ENCODE data around the gene LBHD2.

Gene LBHD2

DNA sequence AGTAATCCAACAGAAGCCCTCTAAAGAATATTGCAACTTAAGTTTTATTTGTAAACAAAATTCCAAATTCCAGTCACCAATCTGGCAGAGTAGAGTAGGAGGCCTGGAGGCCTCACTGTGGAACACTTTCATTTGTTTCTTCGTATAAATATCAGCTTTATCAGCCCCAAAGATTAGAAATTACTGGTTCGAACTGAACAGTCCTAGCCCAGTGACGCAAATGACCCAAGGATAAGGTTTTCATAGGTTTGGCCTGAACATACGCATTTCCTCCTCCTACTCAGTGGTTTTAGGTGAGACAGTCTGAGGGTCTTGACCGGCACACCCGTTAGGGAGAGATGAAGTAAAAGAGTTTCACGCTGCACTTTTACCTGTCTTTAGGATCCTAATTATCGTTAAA is 28.3 kb upstream of the LBHD2 start:
- H4K20me1 ChIP-seq (ENCODE audit: control insufficient read depth, insufficient read depth, low read depth, low read length): no peaks in the 10 kb centered on the region
- H3K27me3 ChIP-seq (ENCODE audit: control insufficient read depth, low read length): peaks cover 64% of the 10 kb centered on the region
- no peaks in the 10 kb centered on the region for H3K79me2 ChIP-seq (ENCODE audit: control insufficient read depth, low read length)
- H3K27ac ChIP-seq (ENCODE audit: low read depth, low read length): no peak overlapping the region
- H3K9me2 ChIP-seq (replicated peaks; ENCODE audit: control insufficient read depth, low read length): no peaks in the 10 kb centered on the region
- no peak overlapping the region for H3K4me2 ChIP-seq (ENCODE audit: low read length)
- TF ChIP-seq, protein P1, sequence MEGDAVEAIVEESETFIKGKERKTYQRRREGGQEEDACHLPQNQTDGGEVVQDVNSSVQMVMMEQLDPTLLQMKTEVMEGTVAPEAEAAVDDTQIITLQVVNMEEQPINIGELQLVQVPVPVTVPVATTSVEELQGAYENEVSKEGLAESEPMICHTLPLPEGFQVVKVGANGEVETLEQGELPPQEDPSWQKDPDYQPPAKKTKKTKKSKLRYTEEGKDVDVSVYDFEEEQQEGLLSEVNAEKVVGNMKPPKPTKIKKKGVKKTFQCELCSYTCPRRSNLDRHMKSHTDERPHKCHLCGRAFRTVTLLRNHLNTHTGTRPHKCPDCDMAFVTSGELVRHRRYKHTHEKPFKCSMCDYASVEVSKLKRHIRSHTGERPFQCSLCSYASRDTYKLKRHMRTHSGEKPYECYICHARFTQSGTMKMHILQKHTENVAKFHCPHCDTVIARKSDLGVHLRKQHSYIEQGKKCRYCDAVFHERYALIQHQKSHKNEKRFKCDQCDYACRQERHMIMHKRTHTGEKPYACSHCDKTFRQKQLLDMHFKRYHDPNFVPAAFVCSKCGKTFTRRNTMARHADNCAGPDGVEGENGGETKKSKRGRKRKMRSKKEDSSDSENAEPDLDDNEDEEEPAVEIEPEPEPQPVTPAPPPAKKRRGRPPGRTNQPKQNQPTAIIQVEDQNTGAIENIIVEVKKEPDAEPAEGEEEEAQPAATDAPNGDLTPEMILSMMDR (IDR thresholded peaks at IDR 0.05; ENCODE audit: low read depth, low read length, poor library complexity, severe bottlenecking): no peak
- no peak for TF ChIP-seq EZH2phosphoT487 (IDR thresholded peaks at IDR 0.05; ENCODE audit: borderline replicate concordance, low read length)
- H3K4me1 ChIP-seq (ENCODE audit: control insufficient read depth, low read length): peaks cover 13% of the 10 kb centered on the region
- no peak overlapping the region for H3K4me3 ChIP-seq (ENCODE audit: low read length)
- no peaks in the 10 kb centered on the region for H3K36me3 ChIP-seq (ENCODE audit: control insufficient read depth, low read length)
- H3F3A ChIP-seq (ENCODE audit: control insufficient read depth, insufficient read depth): no peaks in the 10 kb centered on the region
- no peaks in the 10 kb centered on the region for H3K9me3 ChIP-seq (ENCODE audit: control insufficient read depth, insufficient read depth, low read length)

DNA sequence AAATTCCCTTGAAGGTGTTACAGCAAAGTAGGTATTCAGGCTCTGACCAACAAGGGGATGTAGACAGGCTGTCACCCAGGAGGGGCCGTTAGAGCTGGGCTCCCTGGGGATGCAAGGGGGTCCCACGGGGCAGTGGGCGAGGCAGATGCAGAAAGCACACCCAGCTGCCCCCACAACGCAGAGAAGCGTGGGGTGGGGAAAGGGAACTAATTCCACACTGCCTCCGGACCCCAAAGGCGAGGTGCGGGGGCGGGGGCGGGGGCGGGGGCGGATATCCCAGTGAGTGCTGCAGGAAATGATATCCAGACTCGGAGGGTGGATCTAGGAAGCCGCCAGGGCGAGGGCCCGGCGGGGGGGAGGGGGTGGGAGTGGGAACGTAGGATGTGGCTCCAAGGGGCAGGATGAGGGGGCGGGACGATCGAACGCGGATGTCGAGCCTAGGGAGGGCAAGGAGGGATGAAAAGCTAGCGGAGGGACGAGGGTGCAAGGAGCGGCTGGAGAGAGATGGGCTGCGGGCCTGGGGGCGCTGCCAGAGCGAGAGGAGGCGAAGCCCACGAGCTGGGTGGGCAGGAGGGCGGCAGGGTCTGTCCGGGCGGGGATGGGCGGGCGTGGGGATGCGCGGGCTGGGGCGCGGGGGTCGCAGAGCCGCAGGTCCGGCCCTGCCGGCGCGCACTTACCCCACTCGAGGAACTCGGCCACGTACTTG is 27.5 kb upstream of the LBHD2 start:
- Histone ChIP-seq H3K4me2 (ENCODE audit: low read length) (peak overlapping the region; percentile 33; the same call in 1 of the 2 replicates), H3K79me2 (ENCODE audit: control insufficient read depth, low read length) (no peaks in the 10 kb centered on the region), H3F3A (ENCODE audit: control insufficient read depth, insufficient read depth) (no peaks in the 10 kb centered on the region), H3K9me2 (replicated peaks; ENCODE audit: control insufficient read depth, low read length) (no peaks in the 10 kb centered on the region), H3K36me3 (ENCODE audit: control insufficient read depth, low read length) (no peaks in the 10 kb centered on the region), H3K27me3 (ENCODE audit: control insufficient read depth, low read length) (peaks cover 62% of the 10 kb centered on the region), H3K27ac (ENCODE audit: low read depth, low read length) (no peak overlapping the region), H4K20me1 (ENCODE audit: control insufficient read depth, insufficient read depth, low read depth, low read length) (no peaks in the 10 kb centered on the region), H3K4me1 (ENCODE audit: control insufficient read depth, low read length) (peaks cover 13% of the 10 kb centered on the region), H3K4me3 (ENCODE audit: low read length) (peak overlapping the region; percentile 37; the same call in 1 of the 2 replicates), H3K9me3 (ENCODE audit: control insufficient read depth, insufficient read depth, low read length) (no peaks in the 10 kb centered on the region)
- TF ChIP-seq EZH2phosphoT487 (IDR thresholded peaks at IDR 0.05; ENCODE audit: borderline replicate concordance, low read length): no peak
- TF ChIP-seq, protein P1 (IDR thresholded peaks at IDR 0.05; ENCODE audit: low read depth, low read length, poor library complexity, severe bottlenecking): no peak

GRCh38 chr14:103057028-103057371 is 27.0 kb upstream of the LBHD2 start:
- Histone ChIP-seq H3K27ac (ENCODE audit: low read depth, low read length) (no peak overlapping the region), H3F3A (ENCODE audit: control insufficient read depth, insufficient read depth) (no peaks in the 10 kb centered on the region), H4K20me1 (ENCODE audit: control insufficient read depth, insufficient read depth, low read depth, low read length) (no peaks in the 10 kb centered on the region), H3K4me1 (ENCODE audit: control insufficient read depth, low read length) (peaks cover 13% of the 10 kb centered on the region), H3K36me3 (ENCODE audit: control insufficient read depth, low read length) (no peaks in the 10 kb centered on the region), H3K4me2 (ENCODE audit: low read length) (peak overlapping the region; percentile 33; the same call in 1 of the 2 replicates), H3K9me3 (ENCODE audit: control insufficient read depth, insufficient read depth, low read length) (no peaks in the 10 kb centered on the region), H3K9me2 (replicated peaks; ENCODE audit: control insufficient read depth, low read length) (no peaks in the 10 kb centered on the region), H3K4me3 (ENCODE audit: low read length) (peak overlapping the region; percentile 37; the same call in 1 of the 2 replicates), H3K27me3 (ENCODE audit: control insufficient read depth, low read length) (peaks cover 63% of the 10 kb centered on the region), H3K79me2 (ENCODE audit: control insufficient read depth, low read length) (no peaks in the 10 kb centered on the region)
- TF ChIP-seq EZH2phosphoT487 (IDR thresholded peaks at IDR 0.05; ENCODE audit: borderline replicate concordance, low read length): peak; percentile 79; the same call in 1 of the 2 replicates
- TF ChIP-seq, protein P1 (IDR thresholded peaks at IDR 0.05; ENCODE audit: low read depth, low read length, poor library complexity, severe bottlenecking): no peak

Data from DOHH2 (cell line).